Measurements from ENCODE around the gene ADM2.

ADM2 gene

DNA sequence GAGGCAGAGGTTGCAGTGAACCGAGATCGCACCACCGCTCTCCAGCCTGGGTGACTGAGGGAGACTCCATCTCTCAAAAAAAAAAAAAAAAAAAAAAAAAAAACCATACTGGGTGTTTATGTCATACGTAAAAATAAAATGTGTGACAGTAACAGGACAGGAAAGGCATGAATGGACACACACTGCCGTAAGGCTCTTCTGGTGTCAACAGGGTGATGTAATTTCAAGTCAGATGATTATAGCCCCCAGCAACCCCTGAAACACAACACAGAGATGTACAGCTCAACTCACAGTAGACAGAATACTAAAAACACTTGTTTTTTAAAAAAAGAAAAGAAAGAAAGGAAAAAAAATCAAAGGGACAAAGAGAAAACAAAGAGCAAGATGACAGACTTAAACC, 28.7 kb upstream of the ADM2 start:
- H3K36me3 ChIP-seq (ENCODE audit: insufficient read depth, low read length), result peaks cover 34% of the 10 kb centered on the region
- no peak overlapping the region for H3K9ac ChIP-seq (ENCODE audit: insufficient read length)
- peak overlapping the region; percentile 5; the same call in 1 of the 2 replicates for H3K27ac ChIP-seq
- DNase-seq (ENCODE audit: low read depth, low spot score), result no peak
- H3K9me3 ChIP-seq (ENCODE audit: low read depth, low read length), result no peaks in the 10 kb centered on the region
- H3K4me3 ChIP-seq, result no peak overlapping the region
- TF ChIP-seq POLR2AphosphoS5 (IDR thresholded peaks at IDR 0.05; ENCODE audit: borderline replicate concordance, low read depth, low read length), result no peak
- TF ChIP-seq FOXP2 (optimal IDR thresholded peaks at IDR 0.05; ENCODE audit: control extremely low read depth, extremely low read length, insufficient read depth), result no peak
- TF ChIP-seq EZH2 (IDR thresholded peaks at IDR 0.05), result no peak

DNA sequence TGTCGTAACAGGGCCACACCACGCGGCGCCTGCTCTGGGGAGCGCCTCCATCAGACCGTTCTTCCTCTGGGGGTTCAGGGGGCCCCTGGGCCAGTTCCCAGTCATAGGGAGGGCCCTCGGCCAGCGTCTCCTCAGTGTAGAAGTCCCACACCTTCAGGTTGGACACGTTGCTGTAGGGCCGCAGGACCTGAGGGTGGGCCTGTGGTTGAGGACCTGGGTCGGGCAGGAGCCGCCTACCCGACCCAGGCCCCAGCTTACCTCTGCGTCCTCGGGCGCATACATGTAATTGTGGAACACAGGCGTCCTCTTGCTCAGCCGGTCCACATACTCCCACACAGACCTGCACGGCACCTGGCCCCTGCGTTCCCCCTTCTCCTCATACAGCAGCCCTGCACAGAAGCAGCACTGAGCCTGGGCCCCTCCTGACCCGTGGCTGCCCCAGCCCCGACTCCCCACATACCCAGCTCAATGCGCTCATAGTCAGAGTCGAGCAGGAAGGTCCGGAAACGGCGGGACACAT, 26.7 kb upstream of the ADM2 start:
- H3K27ac ChIP-seq, result no peak overlapping the region
- no peak for TF ChIP-seq POLR2AphosphoS5 (IDR thresholded peaks at IDR 0.05; ENCODE audit: borderline replicate concordance, low read depth, low read length)
- no peak for TF ChIP-seq EZH2 (IDR thresholded peaks at IDR 0.05)
- no peak for TF ChIP-seq FOXP2 (optimal IDR thresholded peaks at IDR 0.05; ENCODE audit: control extremely low read depth, extremely low read length, insufficient read depth)
- H3K36me3 ChIP-seq (ENCODE audit: insufficient read depth, low read length), result peaks cover 29% of the 10 kb centered on the region
- no peak for DNase-seq (ENCODE audit: low read depth, low spot score)
- H3K9ac ChIP-seq (ENCODE audit: insufficient read length), result no peak overlapping the region
- H3K4me3 ChIP-seq, result no peak overlapping the region
- H3K9me3 ChIP-seq (ENCODE audit: low read depth, low read length), result no peaks in the 10 kb centered on the region

DNA sequence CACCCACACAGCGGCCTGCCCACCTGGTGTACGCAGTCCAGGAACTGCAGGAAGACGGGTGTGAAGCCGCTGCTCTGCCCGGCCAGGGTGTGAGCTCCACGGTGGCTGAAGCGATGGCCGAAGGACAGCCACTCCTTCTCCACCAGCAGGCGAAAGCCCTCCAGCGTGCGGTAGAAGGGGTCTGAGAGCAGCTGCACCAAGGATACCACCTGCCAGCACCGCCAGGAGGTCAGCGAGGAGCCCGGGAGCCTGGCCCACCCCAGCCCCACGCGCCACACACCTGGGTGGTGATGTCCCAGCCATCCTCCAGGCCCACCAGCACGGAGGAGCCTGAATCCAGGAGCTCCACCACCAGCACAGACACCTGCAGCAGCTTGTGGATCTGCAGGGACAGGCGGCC, 26.1 kb upstream of the ADM2 start:
- Histone ChIP-seq H3K36me3 (ENCODE audit: insufficient read depth, low read length) (peaks cover 31% of the 10 kb centered on the region), H3K4me3 (no peak overlapping the region), H3K27ac (no peak overlapping the region), H3K9me3 (ENCODE audit: low read depth, low read length) (no peaks in the 10 kb centered on the region), H3K9ac (ENCODE audit: insufficient read length) (no peak overlapping the region)
- DNase-seq (ENCODE audit: low read depth, low spot score), result no peak
- TF ChIP-seq EZH2 (IDR thresholded peaks at IDR 0.05) (no peak), POLR2AphosphoS5 (IDR thresholded peaks at IDR 0.05; ENCODE audit: borderline replicate concordance, low read depth, low read length) (no peak)

DNA sequence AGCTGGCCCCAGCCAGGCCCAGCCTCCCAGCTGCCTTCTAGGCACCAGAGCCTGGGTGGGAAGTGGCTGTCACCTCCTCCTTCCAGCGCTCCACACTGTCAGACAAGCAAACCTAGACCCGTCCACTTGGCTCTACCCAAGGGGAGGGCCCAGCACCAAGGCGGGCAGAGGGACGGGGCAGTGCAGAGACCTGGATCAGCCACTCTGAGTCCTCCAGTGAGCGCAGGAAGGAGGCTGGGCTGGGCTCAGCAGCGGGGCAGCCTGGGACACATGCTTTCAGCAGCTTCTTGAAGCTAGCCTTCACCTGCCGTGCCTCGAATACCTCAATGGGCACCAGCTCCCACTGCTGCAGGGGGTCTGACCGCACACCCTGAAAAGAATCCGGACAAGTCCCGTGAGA, 25.3 kb upstream of the ADM2 start:
- TF ChIP-seq FOXP2 (optimal IDR thresholded peaks at IDR 0.05; ENCODE audit: control extremely low read depth, extremely low read length, insufficient read depth) (no peak), EZH2 (IDR thresholded peaks at IDR 0.05) (no peak), POLR2AphosphoS5 (IDR thresholded peaks at IDR 0.05; ENCODE audit: borderline replicate concordance, low read depth, low read length) (no peak)
- no peak overlapping the region for H3K9ac ChIP-seq (ENCODE audit: insufficient read length)
- no peak overlapping the region for H3K4me3 ChIP-seq
- no peak overlapping the region for H3K27ac ChIP-seq
- DNase-seq (ENCODE audit: low read depth, low spot score), result no peak
- no peaks in the 10 kb centered on the region for H3K9me3 ChIP-seq (ENCODE audit: low read depth, low read length)
- H3K36me3 ChIP-seq (ENCODE audit: insufficient read depth, low read length), result peaks cover 35% of the 10 kb centered on the region

DNA sequence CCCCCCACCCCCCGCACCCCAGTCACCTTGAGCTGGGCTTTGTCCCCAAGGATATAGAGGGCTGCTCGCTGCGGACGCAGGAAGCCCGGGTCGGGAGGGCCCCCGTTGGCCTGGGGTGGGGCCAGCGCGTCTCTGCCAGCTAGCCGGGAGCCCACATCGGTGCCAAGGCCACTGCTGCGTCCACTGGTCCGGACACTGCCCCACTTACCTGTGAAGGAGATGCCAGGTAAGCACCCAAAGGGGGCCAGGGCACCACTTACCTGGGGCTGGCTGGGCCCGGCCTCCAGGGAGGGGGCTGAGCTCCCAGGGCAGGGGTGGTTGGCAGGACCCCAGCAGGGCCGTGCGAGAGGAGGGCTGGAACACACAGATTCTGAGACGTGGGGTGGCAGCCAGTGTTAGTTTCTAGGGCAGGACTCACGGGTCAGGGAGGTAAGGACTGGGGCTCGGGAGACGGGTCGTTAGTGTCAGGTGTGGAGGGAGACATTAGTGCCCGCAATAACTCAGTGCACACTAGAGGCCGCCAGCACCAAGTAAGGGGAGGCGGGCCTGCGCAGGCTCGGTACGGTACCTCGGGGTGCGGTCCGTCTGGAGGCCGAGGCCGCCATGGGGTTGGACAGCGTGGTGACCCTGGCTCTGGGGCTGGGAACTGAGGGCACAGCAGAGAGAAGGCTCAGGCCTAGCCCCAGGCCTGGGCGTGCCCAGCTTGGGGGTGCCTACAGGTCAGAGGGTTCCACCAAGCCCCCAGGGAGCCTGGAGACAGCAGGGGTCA, 24.7 kb upstream of the ADM2 start:
- Histone ChIP-seq H3K36me3 (ENCODE audit: insufficient read depth, low read length) (peaks cover 39% of the 10 kb centered on the region), H3K9ac (ENCODE audit: insufficient read length) (no peak overlapping the region), H3K9me3 (ENCODE audit: low read depth, low read length) (no peaks in the 10 kb centered on the region), H3K27ac (no peak overlapping the region), H3K4me3 (no peak overlapping the region)
- no peak for DNase-seq (ENCODE audit: low read depth, low spot score)
- TF ChIP-seq POLR2AphosphoS5 (IDR thresholded peaks at IDR 0.05; ENCODE audit: borderline replicate concordance, low read depth, low read length) (no peak), FOXP2 (optimal IDR thresholded peaks at IDR 0.05; ENCODE audit: control extremely low read depth, extremely low read length, insufficient read depth) (no peak), EZH2 (IDR thresholded peaks at IDR 0.05) (no peak)

DNA sequence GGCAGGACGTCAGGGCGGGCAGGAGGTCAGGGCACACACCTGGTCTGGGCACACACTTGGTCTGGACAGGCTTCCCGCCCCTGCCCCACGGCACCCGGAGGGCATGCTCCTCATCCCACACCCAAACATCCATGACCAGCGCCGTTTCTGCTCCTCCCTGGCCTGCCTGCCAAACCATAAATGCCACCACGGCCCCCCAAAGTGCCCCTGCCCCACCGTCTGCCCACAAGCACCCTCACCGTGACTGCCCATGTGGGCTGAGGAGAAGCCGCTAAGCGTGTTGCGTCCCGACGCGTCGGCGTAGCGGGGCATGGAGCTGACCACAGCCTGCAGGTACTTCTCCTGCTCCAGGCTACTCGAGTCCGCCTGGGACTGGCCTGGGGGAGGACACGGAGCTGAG, 22.3 kb upstream of the ADM2 start:
- no peak for TF ChIP-seq EZH2 (IDR thresholded peaks at IDR 0.05)
- Histone ChIP-seq H3K9ac (ENCODE audit: insufficient read length) (no peak overlapping the region), H3K36me3 (ENCODE audit: insufficient read depth, low read length) (peaks cover 45% of the 10 kb centered on the region), H3K27ac (no peak overlapping the region), H3K9me3 (ENCODE audit: low read depth, low read length) (no peaks in the 10 kb centered on the region), H3K4me3 (no peak overlapping the region)
- DNase-seq (ENCODE audit: low read depth, low spot score), result no peak

DNA sequence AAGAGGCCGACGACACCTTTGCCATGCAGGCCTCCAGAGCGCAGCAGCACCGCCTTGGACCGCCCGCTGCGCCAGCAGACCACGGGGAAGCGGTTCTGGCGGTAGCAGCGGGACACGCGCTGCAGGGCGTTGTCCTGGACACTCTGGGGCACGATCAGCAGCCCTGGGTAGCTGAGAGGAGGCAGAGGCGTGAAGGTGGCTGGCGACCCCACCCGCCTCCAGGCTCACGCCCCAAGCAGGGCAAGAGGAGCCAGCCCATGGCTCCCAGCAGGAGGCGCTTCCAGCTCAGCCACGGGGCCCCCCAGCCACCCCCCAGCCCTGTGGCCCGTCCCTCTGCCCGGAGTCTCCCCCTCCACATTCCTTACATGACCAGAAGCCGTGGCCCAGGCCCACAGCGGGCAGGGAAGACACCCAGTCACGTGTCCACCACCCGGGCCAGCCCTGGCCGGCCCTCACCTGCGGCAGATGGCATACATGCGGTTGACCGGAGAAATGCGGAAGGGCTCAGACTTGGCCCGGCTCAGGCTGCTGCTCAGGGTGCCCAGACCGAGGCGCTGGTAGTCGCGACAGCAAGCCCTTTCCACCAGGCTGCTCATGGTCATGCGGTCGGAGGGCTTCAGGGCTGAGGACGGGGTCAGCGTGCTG, 21.7 kb upstream of the ADM2 start:
- DNase-seq (ENCODE audit: low read depth, low spot score), result no peak
- TF ChIP-seq EZH2 (IDR thresholded peaks at IDR 0.05), result no peak
- TF ChIP-seq POLR2AphosphoS5 (IDR thresholded peaks at IDR 0.05; ENCODE audit: borderline replicate concordance, low read depth, low read length), result no peak
- TF ChIP-seq FOXP2 (optimal IDR thresholded peaks at IDR 0.05; ENCODE audit: control extremely low read depth, extremely low read length, insufficient read depth), result no peak
- H3K27ac ChIP-seq, result no peak overlapping the region
- peaks cover 48% of the 10 kb centered on the region for H3K36me3 ChIP-seq (ENCODE audit: insufficient read depth, low read length)
- no peak overlapping the region for H3K9ac ChIP-seq (ENCODE audit: insufficient read length)
- H3K4me3 ChIP-seq, result no peak overlapping the region
- H3K9me3 ChIP-seq (ENCODE audit: low read depth, low read length), result no peaks in the 10 kb centered on the region

DNA sequence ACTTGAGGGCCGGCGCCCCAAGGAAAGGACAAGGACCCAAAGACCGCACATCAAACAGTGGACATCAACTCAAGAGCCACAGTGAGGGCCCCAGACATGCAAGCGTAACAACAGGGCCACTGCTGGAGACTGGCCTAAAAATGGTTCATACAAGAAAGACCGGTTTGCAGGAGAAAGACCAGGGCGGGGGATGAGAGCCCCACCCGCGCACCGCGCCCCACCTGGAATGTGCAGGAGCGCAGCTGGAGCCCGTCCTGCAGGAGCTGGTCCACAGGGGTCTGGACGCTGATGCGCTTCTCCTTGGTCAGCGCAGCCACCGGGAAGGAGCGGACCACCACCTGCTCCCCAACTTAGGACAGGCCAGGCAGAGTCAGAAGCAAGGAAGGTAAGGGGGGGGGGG, 20.4 kb upstream of the ADM2 start:
- Histone ChIP-seq H3K9ac (ENCODE audit: insufficient read length) (no peak overlapping the region), H3K36me3 (ENCODE audit: insufficient read depth, low read length) (peaks cover 41% of the 10 kb centered on the region), H3K4me3 (no peak overlapping the region), H3K9me3 (ENCODE audit: low read depth, low read length) (no peaks in the 10 kb centered on the region), H3K27ac (no peak overlapping the region)
- TF ChIP-seq EZH2 (IDR thresholded peaks at IDR 0.05) (no peak), FOXP2 (optimal IDR thresholded peaks at IDR 0.05; ENCODE audit: control extremely low read depth, extremely low read length, insufficient read depth) (no peak), POLR2AphosphoS5 (IDR thresholded peaks at IDR 0.05; ENCODE audit: borderline replicate concordance, low read depth, low read length) (no peak)
- no peak for DNase-seq (ENCODE audit: low read depth, low spot score)

All from SK-N-MC (cell line).